Measurements from ENCODE around the gene TRAM2.

TRAM2 gene

DNA sequence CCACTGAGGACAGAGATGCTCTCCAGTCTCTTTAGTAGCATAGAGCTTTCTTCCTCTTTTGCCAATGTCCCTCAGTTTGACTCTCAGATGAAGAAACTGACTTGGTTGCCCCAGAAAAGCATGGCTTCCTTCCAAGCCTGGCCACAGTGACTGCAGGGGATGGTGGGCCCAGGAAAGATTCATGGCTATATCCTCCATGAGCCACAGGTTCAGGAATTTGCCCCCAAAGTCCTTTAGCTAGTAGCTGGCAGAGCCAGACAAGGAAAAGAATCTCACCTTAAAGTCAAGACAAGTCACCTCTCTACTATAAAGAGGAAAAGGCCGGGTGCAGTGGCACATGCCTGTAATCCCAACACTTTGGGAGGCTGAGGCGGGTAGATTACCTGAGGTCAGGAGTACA, 43.4 kb downstream of the TRAM2 start:
- H3K79me1 ChIP-seq (ENCODE audit: low read depth, low read length): peaks cover 2% of the 10 kb centered on the region
- no peak overlapping the region for H3K23ac ChIP-seq (ENCODE audit: low read depth, low read length, poor library complexity)
- no peaks in the 10 kb centered on the region for H3K9me3 ChIP-seq (replicated peaks in 1 of 2; ENCODE audit: control insufficient read depth in 2 of 2, insufficient read depth in 1 of 2, low read depth in 1 of 2, low read length in 2 of 2)
- no peak overlapping the region for H2BK15ac ChIP-seq (ENCODE audit: low read length)
- no peak overlapping the region for H3K4ac ChIP-seq (ENCODE audit: low read length)
- H2AFZ ChIP-seq (ENCODE audit: low read length): no peak overlapping the region
- WGBS, 2 donors (ENCODE audit: extremely low coverage in 2 of 2, insufficient read length in 2 of 2, insufficient replicate concordance in 1 of 2): no CpG with 5 or more reads among the region's 2 CpGs
- H2AK5ac ChIP-seq (ENCODE audit: low read depth, low read length): no peak overlapping the region
- H3K14ac ChIP-seq (ENCODE audit: low read length): no peak overlapping the region
- H3K18ac ChIP-seq (ENCODE audit: low read length): no peak overlapping the region
- H3K4me1 ChIP-seq (ENCODE audit: control insufficient read depth in 2 of 2, insufficient read depth in 1 of 2, low read depth in 1 of 2, low read length in 2 of 2): peaks cover 0 to 3% of the 10 kb centered on the region in 2 donors
- H3K9ac ChIP-seq (ENCODE audit: low read depth, low read length, poor library complexity): no peak overlapping the region
- H2BK12ac ChIP-seq (ENCODE audit: low read length): no peak overlapping the region
- no peak overlapping the region for H2BK120ac ChIP-seq (ENCODE audit: low read depth, low read length)
- peaks cover 8 to 17% of the 10 kb centered on the region in 2 donors for H3K36me3 ChIP-seq (replicated peaks in 1 of 2; ENCODE audit: control insufficient read depth in 2 of 2, insufficient read depth in 2 of 2, low read length in 2 of 2)
- H2BK5ac ChIP-seq (ENCODE audit: low read length): no peak overlapping the region
- H4K91ac ChIP-seq (ENCODE audit: low read depth, low read length, poor library complexity): no peak overlapping the region
- no peak overlapping the region for H3K4me3 ChIP-seq (ENCODE audit: low read length in 2 of 2)
- no peak overlapping the region for H3K27ac ChIP-seq (replicated peaks; ENCODE audit: low read length)
- DNase-seq (ENCODE audit: low spot score): no peak
- no peak overlapping the region for H3K4me2 ChIP-seq (ENCODE audit: insufficient read depth, low read length, poor library complexity, severe bottlenecking)
- H4K8ac ChIP-seq (ENCODE audit: low read depth, low read length): no peak overlapping the region
- H3K27me3 ChIP-seq (ENCODE audit: control insufficient read depth in 3 of 3, insufficient read depth in 3 of 3, low read depth in 1 of 3, low read length in 3 of 3): no peaks in the 10 kb centered on the region

DNA sequence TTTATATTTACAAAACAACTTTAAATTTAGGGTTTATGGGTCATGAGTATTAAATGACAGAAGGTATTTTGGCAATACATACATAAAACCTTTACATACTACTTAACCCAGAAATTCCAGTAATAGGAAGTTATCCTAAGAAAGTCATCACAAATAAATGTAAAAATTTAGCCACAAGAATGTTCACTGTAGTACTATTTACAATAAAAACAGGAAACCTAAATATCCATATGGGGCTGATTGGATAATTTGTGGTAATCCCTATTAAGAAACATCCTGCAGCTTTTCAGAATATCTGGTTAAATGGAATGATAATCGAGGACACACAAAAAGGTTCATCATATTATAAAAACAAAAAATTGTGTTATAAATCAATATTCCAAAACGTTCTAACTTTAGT, 44.4 kb downstream of the TRAM2 start:
- Histone ChIP-seq H3K4me1 (ENCODE audit: control insufficient read depth in 2 of 2, insufficient read depth in 1 of 2, low read depth in 1 of 2, low read length in 2 of 2) (peaks cover 0 to 3% of the 10 kb centered on the region in 2 donors), H3K14ac (ENCODE audit: low read length) (no peak overlapping the region), H2BK5ac (ENCODE audit: low read length) (no peak overlapping the region), H4K8ac (ENCODE audit: low read depth, low read length) (no peak overlapping the region), H3K4me2 (ENCODE audit: insufficient read depth, low read length, poor library complexity, severe bottlenecking) (no peak overlapping the region), H2BK12ac (ENCODE audit: low read length) (no peak overlapping the region), H4K91ac (ENCODE audit: low read depth, low read length, poor library complexity) (no peak overlapping the region), H2AK5ac (ENCODE audit: low read depth, low read length) (no peak overlapping the region), H3K9me3 (replicated peaks in 1 of 2; ENCODE audit: control insufficient read depth in 2 of 2, insufficient read depth in 1 of 2, low read depth in 1 of 2, low read length in 2 of 2) (no peaks in the 10 kb centered on the region), H3K27me3 (ENCODE audit: control insufficient read depth in 3 of 3, insufficient read depth in 3 of 3, low read depth in 1 of 3, low read length in 3 of 3) (no peaks in the 10 kb centered on the region), H2BK120ac (ENCODE audit: low read depth, low read length) (no peak overlapping the region), H3K27ac (replicated peaks; ENCODE audit: low read length) (no peak overlapping the region), H3K18ac (ENCODE audit: low read length) (no peak overlapping the region), H2AFZ (ENCODE audit: low read length) (no peak overlapping the region), H3K23ac (ENCODE audit: low read depth, low read length, poor library complexity) (no peak overlapping the region), H3K9ac (ENCODE audit: low read depth, low read length, poor library complexity) (no peak overlapping the region), H2BK15ac (ENCODE audit: low read length) (no peak overlapping the region), H3K4ac (ENCODE audit: low read length) (no peak overlapping the region), H3K4me3 (ENCODE audit: low read length in 2 of 2) (no peak overlapping the region), H3K79me1 (ENCODE audit: low read depth, low read length) (peaks cover 2% of the 10 kb centered on the region), H3K36me3 (replicated peaks in 1 of 2; ENCODE audit: control insufficient read depth in 2 of 2, insufficient read depth in 2 of 2, low read length in 2 of 2) (peaks cover 12 to 17% of the 10 kb centered on the region in 2 donors)
- no peak for DNase-seq (ENCODE audit: low spot score)
- WGBS, 2 donors (ENCODE audit: extremely low coverage in 2 of 2, insufficient read length in 2 of 2, insufficient replicate concordance in 1 of 2): no CpG with 5 or more reads among the region's 2 CpGs

DNA sequence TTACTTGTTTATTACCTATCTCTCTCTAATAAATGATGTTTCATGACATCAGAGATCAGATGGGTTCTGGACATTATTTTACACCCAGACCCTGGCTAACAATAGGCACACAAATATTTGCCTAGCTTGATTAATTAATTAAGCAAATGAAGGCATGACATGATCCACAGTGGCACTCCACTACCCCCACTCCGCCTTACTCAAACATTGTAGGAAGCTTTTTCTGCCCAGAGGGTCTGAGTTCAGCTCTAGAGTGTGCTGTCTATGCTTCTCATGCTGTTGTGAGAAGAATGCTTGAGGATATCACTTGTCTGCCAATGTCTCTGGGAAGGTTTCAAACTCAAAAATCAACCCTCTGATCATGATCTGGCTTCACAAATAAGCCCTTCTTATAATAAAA, 45.0 kb downstream of the TRAM2 start:
- H3K4me1 ChIP-seq (ENCODE audit: control insufficient read depth in 2 of 2, insufficient read depth in 1 of 2, low read depth in 1 of 2, low read length in 2 of 2): peaks cover 0 to 3% of the 10 kb centered on the region in 2 donors
- no peak overlapping the region for H3K9ac ChIP-seq (ENCODE audit: low read depth, low read length, poor library complexity)
- H3K4me2 ChIP-seq (ENCODE audit: insufficient read depth, low read length, poor library complexity, severe bottlenecking): no peak overlapping the region
- peaks cover 2% of the 10 kb centered on the region for H3K79me1 ChIP-seq (ENCODE audit: low read depth, low read length)
- H2AK5ac ChIP-seq (ENCODE audit: low read depth, low read length): no peak overlapping the region
- H3K4ac ChIP-seq (ENCODE audit: low read length): no peak overlapping the region
- no peak overlapping the region for H2BK15ac ChIP-seq (ENCODE audit: low read length)
- H3K14ac ChIP-seq (ENCODE audit: low read length): no peak overlapping the region
- H3K18ac ChIP-seq (ENCODE audit: low read length): no peak overlapping the region
- no peak overlapping the region for H2BK12ac ChIP-seq (ENCODE audit: low read length)
- no peak overlapping the region for H2BK120ac ChIP-seq (ENCODE audit: low read depth, low read length)
- H2AFZ ChIP-seq (ENCODE audit: low read length): no peak overlapping the region
- no peak overlapping the region for H4K8ac ChIP-seq (ENCODE audit: low read depth, low read length)
- no peak for DNase-seq (ENCODE audit: low spot score)
- no peak overlapping the region for H3K23ac ChIP-seq (ENCODE audit: low read depth, low read length, poor library complexity)
- H4K91ac ChIP-seq (ENCODE audit: low read depth, low read length, poor library complexity): no peak overlapping the region
- no CpG with 5 or more reads among the region's 1 CpG for WGBS, 2 donors (ENCODE audit: extremely low coverage in 2 of 2, insufficient read length in 2 of 2, insufficient replicate concordance in 1 of 2)
- no peaks in the 10 kb centered on the region for H3K9me3 ChIP-seq (replicated peaks in 1 of 2; ENCODE audit: control insufficient read depth in 2 of 2, insufficient read depth in 1 of 2, low read depth in 1 of 2, low read length in 2 of 2)
- no peaks in the 10 kb centered on the region for H3K27me3 ChIP-seq (ENCODE audit: control insufficient read depth in 3 of 3, insufficient read depth in 3 of 3, low read depth in 1 of 3, low read length in 3 of 3)
- no peak overlapping the region for H2BK5ac ChIP-seq (ENCODE audit: low read length)
- H3K27ac ChIP-seq (replicated peaks; ENCODE audit: low read length): no peak overlapping the region
- no peak overlapping the region for H3K4me3 ChIP-seq (ENCODE audit: low read length in 2 of 2)
- H3K36me3 ChIP-seq (replicated peaks in 1 of 2; ENCODE audit: control insufficient read depth in 2 of 2, insufficient read depth in 2 of 2, low read length in 2 of 2): peaks cover 12 to 17% of the 10 kb centered on the region in 2 donors

GRCh38 chr6:52531396-52531795, 45.5 kb downstream of the TRAM2 start:
- H3K18ac ChIP-seq (ENCODE audit: low read length): no peak overlapping the region
- no peak overlapping the region for H2AK5ac ChIP-seq (ENCODE audit: low read depth, low read length)
- H3K9ac ChIP-seq (ENCODE audit: low read depth, low read length, poor library complexity): no peak overlapping the region
- no peaks in the 10 kb centered on the region for H3K9me3 ChIP-seq (replicated peaks in 1 of 2; ENCODE audit: control insufficient read depth in 2 of 2, insufficient read depth in 1 of 2, low read depth in 1 of 2, low read length in 2 of 2)
- no peak overlapping the region for H3K23ac ChIP-seq (ENCODE audit: low read depth, low read length, poor library complexity)
- no peak overlapping the region for H2BK5ac ChIP-seq (ENCODE audit: low read length)
- H3K14ac ChIP-seq (ENCODE audit: low read length): no peak overlapping the region
- peaks cover 12 to 17% of the 10 kb centered on the region in 2 donors for H3K36me3 ChIP-seq (replicated peaks in 1 of 2; ENCODE audit: control insufficient read depth in 2 of 2, insufficient read depth in 2 of 2, low read length in 2 of 2)
- no peak overlapping the region for H3K4me2 ChIP-seq (ENCODE audit: insufficient read depth, low read length, poor library complexity, severe bottlenecking)
- no peak overlapping the region for H2BK12ac ChIP-seq (ENCODE audit: low read length)
- H2BK120ac ChIP-seq (ENCODE audit: low read depth, low read length): no peak overlapping the region
- H4K8ac ChIP-seq (ENCODE audit: low read depth, low read length): no peak overlapping the region
- no peak overlapping the region for H2AFZ ChIP-seq (ENCODE audit: low read length)
- H3K27me3 ChIP-seq (ENCODE audit: control insufficient read depth in 3 of 3, insufficient read depth in 3 of 3, low read depth in 1 of 3, low read length in 3 of 3): no peaks in the 10 kb centered on the region
- H3K79me1 ChIP-seq (ENCODE audit: low read depth, low read length): no peaks in the 10 kb centered on the region
- H2BK15ac ChIP-seq (ENCODE audit: low read length): no peak overlapping the region
- no peak for DNase-seq (ENCODE audit: low spot score)
- WGBS, 2 donors (ENCODE audit: extremely low coverage in 2 of 2, insufficient read length in 2 of 2, insufficient replicate concordance in 1 of 2): 100% methylated on average over 1 of the region's 4 CpGs; no CpG with 5 or more reads in 1 of the 2 donors
- no peak overlapping the region for H3K4ac ChIP-seq (ENCODE audit: low read length)
- peaks cover 0 to 3% of the 10 kb centered on the region in 2 donors for H3K4me1 ChIP-seq (ENCODE audit: control insufficient read depth in 2 of 2, insufficient read depth in 1 of 2, low read depth in 1 of 2, low read length in 2 of 2)
- no peak overlapping the region for H3K27ac ChIP-seq (replicated peaks; ENCODE audit: low read length)
- no peak overlapping the region for H3K4me3 ChIP-seq (ENCODE audit: low read length in 2 of 2)
- no peak overlapping the region for H4K91ac ChIP-seq (ENCODE audit: low read depth, low read length, poor library complexity)
